Trophoblast cell (in vitro differentiated cells and primary cell): ENCODE results near the gene UQCRQ.

ENCODE experiments used
- DNase-seq, 2 donors: peaks; one replicate each; pipeline ENCODE4 v3.0.0-alpha.2; 2016
- H2AFZ ChIP-seq: 2 replicates; pipeline ENCODE4 v1.6.1; 2013; ENCODE audit warnings: low read length, moderate library complexity, mild to moderate bottlenecking; ENCODE audit not compliant: insufficient read depth, poor library complexity
- H2AK5ac ChIP-seq: 2 replicates; pipeline ENCODE4 v1.6.1; 2013; ENCODE audit warnings: mild to moderate bottlenecking, low read length
- H2BK120ac ChIP-seq: 2 replicates; pipeline ENCODE4 v1.6.1; 2013; ENCODE audit warnings: low read length, mild to moderate bottlenecking, moderate library complexity; ENCODE audit not compliant: insufficient read depth, poor library complexity
- H2BK12ac ChIP-seq: 2 replicates; pipeline ENCODE4 v1.6.1; 2013; ENCODE audit warnings: mild to moderate bottlenecking, low read length, moderate library complexity
- H2BK5ac ChIP-seq: 2 replicates; pipeline ENCODE4 v1.6.1; 2013; ENCODE audit warnings: low read length, low read depth, moderate library complexity, mild to moderate bottlenecking; ENCODE audit not compliant: poor library complexity
- H3K14ac ChIP-seq: 2 replicates; pipeline ENCODE4 v1.6.1; 2013; ENCODE audit warnings: mild to moderate bottlenecking, low read length
- H3K18ac ChIP-seq: 2 replicates; pipeline ENCODE4 v1.6.1; 2013; ENCODE audit warnings: mild to moderate bottlenecking, low read length
- H3K23ac ChIP-seq: 2 replicates; pipeline ENCODE4 v1.6.1; 2013; ENCODE audit warnings: low read length
- H3K27ac ChIP-seq: 2 replicates; pipeline ENCODE4 v1.5.1; 2013; ENCODE audit warnings: low read depth, mild to moderate bottlenecking, inconsistent platforms, low read length, moderate library complexity
- H3K27me3 ChIP-seq: 2 replicates; pipeline ENCODE4 v1.6.1; 2013; ENCODE audit warnings: inconsistent platforms, mild to moderate bottlenecking, low read length, moderate library complexity; ENCODE audit not compliant: insufficient read depth
- H3K36me3 ChIP-seq, 2 experiments: 1 replicate in 1 of 2; 2 replicates in 1 of 2; pipeline ENCODE4 v1.6.1; 2013; ENCODE audit warnings: low read length in 2 of 2, mild to moderate bottlenecking in 2 of 2, moderate library complexity in 1 of 2; ENCODE audit not compliant: insufficient read depth in 2 of 2, control insufficient read depth in 1 of 2
- H3K4ac ChIP-seq: 2 replicates; pipeline ENCODE4 v1.6.1; 2013; ENCODE audit warnings: low read depth, mild to moderate bottlenecking, low read length, moderate library complexity
- H3K4me1 ChIP-seq, 2 experiments: 1 replicate in 1 of 2; 2 replicates in 1 of 2; pipeline ENCODE4 v1.6.1; 2013; ENCODE audit warnings: low read length in 2 of 2, mild to moderate bottlenecking in 2 of 2, moderate library complexity in 1 of 2; ENCODE audit not compliant: insufficient read depth in 2 of 2, control insufficient read depth in 1 of 2
- H3K4me2 ChIP-seq: 2 replicates; pipeline ENCODE4 v1.6.1; 2013; ENCODE audit warnings: inconsistent platforms, mild to moderate bottlenecking, low read length, moderate library complexity
- H3K4me3 ChIP-seq: 2 replicates; pipeline ENCODE4 v1.5.1; 2013; ENCODE audit warnings: mild to moderate bottlenecking, low read depth, low read length, inconsistent platforms
- H3K79me1 ChIP-seq: one replicate; pipeline ENCODE4 v1.6.1; 2013; ENCODE audit warnings: low read length
- H3K79me2 ChIP-seq: 2 replicates; pipeline ENCODE4 v1.6.1; 2013; ENCODE audit warnings: low read length, mild to moderate bottlenecking; ENCODE audit not compliant: control insufficient read depth, insufficient read depth, poor library complexity
- H3K9ac ChIP-seq: 2 replicates; pipeline ENCODE4 v1.6.1; 2013; ENCODE audit warnings: mild to moderate bottlenecking, low read length
- H3K9me3 ChIP-seq: 2 replicates; pipeline ENCODE4 v1.6.1; 2013; ENCODE audit warnings: low read depth, mild to moderate bottlenecking, control low read depth, inconsistent platforms, low read length; ENCODE audit not compliant: insufficient read depth
- H4K12ac ChIP-seq: 2 replicates; pipeline ENCODE4 v1.6.1; 2013; ENCODE audit warnings: low read depth, mild to moderate bottlenecking, low read length, moderate library complexity
- H4K8ac ChIP-seq: 2 replicates; pipeline ENCODE4 v1.6.1; 2013; ENCODE audit warnings: low read depth, mild to moderate bottlenecking, low read length, moderate library complexity
- H4K91ac ChIP-seq: one replicate; pipeline ENCODE4 v1.6.1; 2013; ENCODE audit warnings: low read depth, mild to moderate bottlenecking, low read length, moderate library complexity
- whole genome bisulfite sequencing: extraction: QIAGEN DNeasy Blood & Tissue Kit; methylation state at CpG from one replicate; pipeline ENCODE4 v1.1.7; 2013; ENCODE audit warnings: missing lambda C conversion rate; ENCODE audit not compliant: insufficient read length, insufficient coverage; ENCODE audit errors: extremely low coverage; 5-methylcytosine and 5-hydroxymethylcytosine counted together

UQCRQ gene

DNA sequence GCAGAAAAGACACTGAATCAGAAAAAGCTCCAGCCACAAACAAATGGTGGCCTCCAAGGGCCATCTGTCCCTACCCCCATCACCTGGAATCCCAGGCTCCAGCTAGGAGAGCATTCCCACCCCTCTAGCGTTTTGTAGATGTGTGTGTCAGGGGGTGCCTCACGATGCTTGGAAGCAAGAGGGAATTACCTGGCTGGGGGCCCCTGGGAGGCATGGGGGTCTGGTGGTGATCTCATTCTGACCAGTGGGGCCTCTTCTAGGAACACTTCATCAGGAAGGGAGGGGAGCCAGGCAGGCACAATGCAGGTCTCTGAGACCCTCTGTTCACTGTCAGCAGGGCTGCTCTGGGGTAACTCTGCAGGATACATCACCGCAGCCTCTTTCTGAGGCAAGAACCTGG is 42.0 kb upstream of the UQCRQ start:
- Histone ChIP-seq H2AFZ (no peak overlapping the region), H3K4me2 (no peak overlapping the region), H4K91ac (no peak overlapping the region), H2BK120ac (no peak overlapping the region), H2BK12ac (no peak overlapping the region), H4K8ac (no peak overlapping the region), H3K9ac (no peak overlapping the region), H3K79me2 (no peaks in the 10 kb centered on the region), H3K27me3 (no peaks in the 10 kb centered on the region), H3K4me1 (peaks cover 21 to 30% of the 10 kb centered on the region in 2 experiments), H3K18ac (no peak overlapping the region), H2BK5ac (no peak overlapping the region), H3K23ac (no peak overlapping the region), H3K14ac (no peak overlapping the region), H3K27ac (no peak overlapping the region), H4K12ac (no peak overlapping the region), H3K4ac (no peak overlapping the region), H3K9me3 (no peaks in the 10 kb centered on the region), H3K36me3 (peaks cover 0 to 3% of the 10 kb centered on the region in 2 experiments), H2AK5ac (no peak overlapping the region), H3K79me1 (peaks cover 14% of the 10 kb centered on the region), H3K4me3 (no peak overlapping the region)
- no CpG with 5 or more reads among the region's 3 CpGs for WGBS
- DNase-seq, result no peak

DNA sequence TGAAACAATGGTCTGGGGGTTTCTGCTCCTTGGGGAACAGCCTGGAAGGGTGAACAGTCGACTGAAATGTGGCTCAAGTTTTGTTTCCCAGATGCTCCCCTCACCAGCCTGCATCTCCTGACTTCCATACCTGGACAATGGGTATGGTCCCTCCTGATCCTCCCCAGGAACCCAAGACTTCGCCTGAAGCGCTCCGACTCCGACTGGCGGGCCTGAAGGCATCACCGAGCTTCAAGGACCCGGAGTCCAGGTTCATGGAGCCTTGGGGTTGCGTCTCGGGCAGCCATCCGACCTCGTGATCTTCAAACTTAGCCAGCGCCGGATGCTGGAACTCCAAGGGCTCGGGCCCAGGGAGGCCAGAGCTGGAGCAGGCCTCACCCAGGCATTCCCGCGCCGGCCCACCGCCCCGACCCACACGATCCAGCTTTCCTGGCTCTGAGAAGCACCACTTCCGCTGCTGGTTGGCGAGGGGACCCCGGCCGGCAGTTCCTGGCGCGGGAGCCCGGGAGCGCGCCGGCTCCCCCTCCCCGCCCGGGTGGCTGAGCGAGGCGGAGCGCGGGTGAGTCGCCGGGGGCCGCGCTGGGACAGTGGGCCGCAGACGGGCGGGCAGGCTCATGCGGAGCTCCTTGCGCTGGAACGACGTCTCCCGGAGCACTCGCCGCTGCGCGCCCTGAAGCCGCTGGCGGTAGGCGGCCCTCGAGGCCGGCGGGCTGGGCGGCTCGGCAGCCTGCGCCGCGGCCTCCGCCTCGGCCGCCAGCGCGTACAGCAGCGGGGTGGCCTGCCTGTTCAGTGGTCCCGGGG is 41.2 kb upstream of the UQCRQ start:
- peak overlapping the region; percentile 29 for H3K4me3 ChIP-seq
- H3K79me2 ChIP-seq, result peaks cover 3% of the 10 kb centered on the region
- H3K4me2 ChIP-seq, result peak overlapping the region; percentile 62
- H4K8ac ChIP-seq, result peak overlapping the region; percentile 64
- peak overlapping the region; percentile 49 for H3K18ac ChIP-seq
- no peaks in the 10 kb centered on the region for H3K9me3 ChIP-seq
- H2AK5ac ChIP-seq, result no peak overlapping the region
- no peak overlapping the region for H2BK5ac ChIP-seq
- no CpG with 5 or more reads among the region's 71 CpGs for WGBS
- H3K27ac ChIP-seq, result no peak overlapping the region
- H3K4ac ChIP-seq, result no peak overlapping the region
- H4K91ac ChIP-seq, result peak overlapping the region; percentile 53
- H2BK12ac ChIP-seq, result peak overlapping the region; percentile 45
- DNase-seq, result no peak
- peaks cover 0 to 3% of the 10 kb centered on the region in 2 experiments for H3K36me3 ChIP-seq
- peak overlapping the region; percentile 13 for H4K12ac ChIP-seq
- peak overlapping the region; percentile 57 for H3K14ac ChIP-seq
- peak overlapping the region; percentile 24 for H2AFZ ChIP-seq
- peak overlapping the region; percentile 8 for H2BK120ac ChIP-seq
- H3K4me1 ChIP-seq, result peaks cover 25 to 33% of the 10 kb centered on the region in 2 experiments
- H3K27me3 ChIP-seq, result no peaks in the 10 kb centered on the region
- peaks cover 17% of the 10 kb centered on the region for H3K79me1 ChIP-seq
- H3K23ac ChIP-seq, result no peak overlapping the region
- no peak overlapping the region for H3K9ac ChIP-seq

DNA sequence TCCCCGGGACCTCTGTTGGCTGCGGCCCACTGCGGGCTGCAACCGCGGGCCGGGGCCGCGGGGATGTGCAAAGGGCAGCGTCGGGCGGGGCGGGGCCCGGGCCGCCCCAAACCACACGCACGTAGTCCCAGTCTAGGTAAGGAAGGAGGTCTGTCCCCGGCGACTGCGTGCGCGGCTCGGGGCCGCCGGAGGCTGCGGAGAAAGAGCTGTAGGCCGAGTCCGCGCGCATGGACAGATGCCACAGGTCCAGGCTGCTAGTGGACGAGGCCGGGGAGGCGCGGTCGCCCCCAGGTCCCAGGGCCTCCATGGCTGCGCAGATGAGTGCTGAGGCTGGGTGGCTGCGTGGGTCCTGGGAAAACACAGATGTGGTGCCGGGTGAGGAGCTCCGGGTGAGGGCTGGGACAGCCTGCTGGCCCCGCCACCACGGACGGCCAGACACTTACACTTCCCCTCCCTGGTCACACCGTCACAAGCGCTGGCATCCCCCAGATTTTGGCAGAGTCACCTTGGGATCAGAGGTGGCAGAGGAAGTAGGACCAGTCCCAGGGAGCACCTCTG is 40.5 kb upstream of the UQCRQ start:
- Histone ChIP-seq H3K36me3 (peaks cover 0 to 3% of the 10 kb centered on the region in 2 experiments), H3K79me2 (peaks cover 6% of the 10 kb centered on the region), H4K91ac (peak overlapping the region; percentile 53), H3K4ac (no peak overlapping the region), H3K9ac (no peak overlapping the region), H3K18ac (peak overlapping the region; percentile 51), H2AK5ac (peak overlapping the region; percentile 4), H3K27ac (no peak overlapping the region), H2BK120ac (peak overlapping the region; percentile 21), H3K4me2 (peak overlapping the region; percentile 62), H3K27me3 (no peaks in the 10 kb centered on the region), H3K4me3 (peak overlapping the region; percentile 29), H2BK5ac (no peak overlapping the region), H3K14ac (peak overlapping the region; percentile 57), H4K8ac (peak overlapping the region; percentile 64), H2AFZ (peak overlapping the region; percentile 24), H3K9me3 (no peaks in the 10 kb centered on the region), H3K79me1 (peaks cover 23% of the 10 kb centered on the region), H3K23ac (no peak overlapping the region), H4K12ac (no peak overlapping the region), H3K4me1 (peaks cover 28 to 36% of the 10 kb centered on the region in 2 experiments), H2BK12ac (no peak overlapping the region)
- no peak for DNase-seq
- WGBS, result no CpG with 5 or more reads among the region's 43 CpGs

DNA sequence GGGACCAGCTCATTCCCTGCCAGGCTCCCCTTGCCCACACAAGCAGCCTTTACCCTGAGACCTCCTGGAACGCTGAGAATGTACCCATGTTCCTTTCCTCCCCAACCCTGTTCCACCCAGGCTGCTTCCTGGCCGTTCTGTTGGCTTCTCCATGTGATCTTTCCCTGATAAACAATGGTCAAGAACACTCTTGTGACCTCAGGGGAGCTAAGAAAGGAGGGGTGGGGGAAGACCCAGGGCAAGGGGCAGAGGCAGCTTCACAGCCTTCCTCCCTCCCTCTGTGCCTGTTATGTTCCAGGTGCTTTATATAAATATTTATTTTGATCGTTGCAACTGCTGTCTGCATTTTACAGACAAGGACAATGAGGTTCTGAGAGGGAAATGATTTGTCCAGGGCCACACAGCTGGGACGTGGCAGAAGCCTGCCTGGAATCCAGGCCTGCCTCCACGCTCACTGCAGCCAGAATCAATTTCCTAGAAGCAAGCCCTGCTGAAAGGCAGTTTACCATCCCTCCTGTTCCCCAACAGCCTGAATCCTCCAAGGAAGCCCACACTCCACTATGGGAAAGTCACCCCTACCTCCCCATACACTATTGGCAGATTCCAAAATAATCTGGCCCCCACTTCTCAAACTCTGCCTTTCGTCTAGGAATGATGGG is 39.9 kb upstream of the UQCRQ start:
- Histone ChIP-seq H3K79me1 (peaks cover 23% of the 10 kb centered on the region), H3K27me3 (no peaks in the 10 kb centered on the region), H3K9me3 (no peaks in the 10 kb centered on the region), H3K9ac (no peak overlapping the region), H4K8ac (peak overlapping the region; percentile 64), H2BK5ac (no peak overlapping the region), H3K4me1 (peaks cover 28 to 36% of the 10 kb centered on the region in 2 experiments), H2AFZ (peak overlapping the region; percentile 24), H3K14ac (no peak overlapping the region), H2AK5ac (peak overlapping the region; percentile 4), H3K4me2 (no peak overlapping the region), H3K23ac (no peak overlapping the region), H3K27ac (no peak overlapping the region), H4K91ac (peak overlapping the region; percentile 53), H3K79me2 (peaks cover 6% of the 10 kb centered on the region), H2BK12ac (no peak overlapping the region), H4K12ac (no peak overlapping the region), H3K18ac (peak overlapping the region; percentile 51), H2BK120ac (peak overlapping the region; percentile 21), H3K4me3 (no peak overlapping the region), H3K4ac (no peak overlapping the region), H3K36me3 (peaks cover 0 to 3% of the 10 kb centered on the region in 2 experiments)
- no peak for DNase-seq
- WGBS, result no CpG with 5 or more reads among the region's 6 CpGs
